Kidney (tissue), 14 donors: Measurements from ENCODE around the gene GAMT. TPM values are rescaled to one million over a fixed set of nuclear protein-coding genes. Genes with fewer than 3 reads are reported as not detected.

Experiments used
- DNase-seq, 5 donors: peaks; one replicate each; pipeline ENCODE4 v3.0.0-alpha.2; 2013 to 2020
- FAIRE-seq: peaks from 2 replicates; lab custom pipeline; 2012; peaks lifted over from hg19 to GRCh38; lab: Jason Lieb, UNC
- H3K27ac ChIP-seq, 2 donors: one replicate each; pipeline ENCODE4 v1.7.0; 2013; ENCODE audit warnings: low read depth in 2 of 2, low read length in 2 of 2, inconsistent platforms in 1 of 2
- H3K27me3 ChIP-seq: one replicate; pipeline ENCODE4 v1.7.1; 2013; ENCODE audit warnings: low read length, inconsistent platforms; ENCODE audit not compliant: control insufficient read depth, insufficient read depth
- H3K36me3 ChIP-seq, 3 donors: one replicate each; pipeline versions ENCODE4 v1.7.0 to v1.7.1; 2013; ENCODE audit warnings: low read length in 3 of 3, control low read depth in 1 of 3, inconsistent platforms in 1 of 3; ENCODE audit not compliant: insufficient read depth in 3 of 3, control insufficient read depth in 2 of 3
- H3K4me1 ChIP-seq, 3 donors: one replicate each; pipeline versions ENCODE4 v1.7.0 to v1.7.1; 2013; ENCODE audit warnings: low read length in 3 of 3, inconsistent platforms in 1 of 3, low read depth in 1 of 3; ENCODE audit not compliant: control insufficient read depth in 2 of 3, insufficient read depth in 2 of 3
- H3K4me3 ChIP-seq, 3 donors: one replicate each; pipeline versions ENCODE4 v1.7.0 to v1.8.1; 2013; ENCODE audit warnings: low read length in 3 of 3, control low read depth in 1 of 3, inconsistent platforms in 1 of 3
- H3K9ac ChIP-seq, 3 donors: one replicate each; pipeline versions ENCODE4 v1.7.0 to v1.7.1; 2013; ENCODE audit warnings: low read length in 3 of 3, control low read depth in 1 of 3, inconsistent platforms in 1 of 3
- H3K9me3 ChIP-seq, 3 donors: one replicate each; pipeline versions ENCODE4 v1.7.0 to v1.7.1; 2013; ENCODE audit warnings: low read length in 3 of 3, control low read depth in 1 of 3, inconsistent platforms in 1 of 3; ENCODE audit not compliant: control insufficient read depth in 2 of 3, insufficient read depth in 1 of 3
- intact Hi-C: fragments of 100-400 bp; cut with DNase I; formaldehyde crosslinking; loops from one replicate; pipeline ENCODE4 v1.11.1; 2022
- polyA plus RNA-seq: library from polyadenylated mRNA; stranded (reverse); fragments of 350-450 nt; fragmentation: Illumina TruSeq; extraction: RNeasy Lipid Tissue Mini Kit (QIAGEN cat#74804); gene quantifications from one replicate; pipeline ENCODE4 v1.2.3, GENCODE V29; 2014; ENCODE audit warnings: low read depth, low replicate concordance; ENCODE audit not compliant: insufficient read depth
- total RNA-seq: library from RNA; stranded (reverse); fragmentation: NEBNext Ultra II Directional; extraction: Animal tissue kit (Norgen Biotek cat#: 25700); gene quantifications from one replicate; pipeline ENCODE4 v1.2.1, GENCODE V29; 2021
- TF ChIP-seq, protein P1 (sequence below): IDR thresholded peaks from 3 replicates; pipeline ENCODE4 v1.5.1; 2012; ENCODE audit warnings: mild to moderate bottlenecking, moderate library complexity, borderline replicate concordance; ENCODE audit not compliant: insufficient read depth; ENCODE audit errors: extremely low read depth
- donor health status: control.
- donor health status: control.
- donor health status: control.
- donor health status: control.
- donor health status: control.
- donor health status: DM: yes; HTN: yes; CAD: no.
- donor health status: Normal renal cell carcinoma (clear cell type).

Gene GAMT
- total and polyA plus RNA-seq, 2 donors from 2014 or later = 16.3 to 209 TPM

DNA sequence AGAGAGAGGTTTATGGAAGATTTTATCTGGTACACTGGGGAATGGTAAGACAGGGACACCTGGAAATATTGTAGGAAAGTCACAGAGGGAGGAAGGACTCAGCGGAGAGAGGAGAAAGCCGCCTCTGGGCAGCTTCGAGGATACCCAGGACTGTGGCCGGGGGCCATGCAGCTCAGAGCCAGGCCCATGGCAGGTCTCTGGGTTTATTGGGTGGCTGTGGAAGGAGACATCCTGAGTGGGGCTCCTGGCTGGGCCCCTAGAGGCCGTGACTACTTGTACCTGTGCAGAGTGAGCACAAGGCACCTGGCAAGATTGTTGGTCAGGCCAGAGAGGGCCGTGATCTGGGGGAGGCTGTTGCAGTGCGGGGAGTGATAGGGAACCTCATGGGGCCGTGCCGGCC lies 9.4 kb upstream of the GAMT start:
- peaks cover 0 to 62% (median 40%) of the 10 kb centered on the region in 3 donors for H3K4me1 ChIP-seq
- TF ChIP-seq, protein P1, sequence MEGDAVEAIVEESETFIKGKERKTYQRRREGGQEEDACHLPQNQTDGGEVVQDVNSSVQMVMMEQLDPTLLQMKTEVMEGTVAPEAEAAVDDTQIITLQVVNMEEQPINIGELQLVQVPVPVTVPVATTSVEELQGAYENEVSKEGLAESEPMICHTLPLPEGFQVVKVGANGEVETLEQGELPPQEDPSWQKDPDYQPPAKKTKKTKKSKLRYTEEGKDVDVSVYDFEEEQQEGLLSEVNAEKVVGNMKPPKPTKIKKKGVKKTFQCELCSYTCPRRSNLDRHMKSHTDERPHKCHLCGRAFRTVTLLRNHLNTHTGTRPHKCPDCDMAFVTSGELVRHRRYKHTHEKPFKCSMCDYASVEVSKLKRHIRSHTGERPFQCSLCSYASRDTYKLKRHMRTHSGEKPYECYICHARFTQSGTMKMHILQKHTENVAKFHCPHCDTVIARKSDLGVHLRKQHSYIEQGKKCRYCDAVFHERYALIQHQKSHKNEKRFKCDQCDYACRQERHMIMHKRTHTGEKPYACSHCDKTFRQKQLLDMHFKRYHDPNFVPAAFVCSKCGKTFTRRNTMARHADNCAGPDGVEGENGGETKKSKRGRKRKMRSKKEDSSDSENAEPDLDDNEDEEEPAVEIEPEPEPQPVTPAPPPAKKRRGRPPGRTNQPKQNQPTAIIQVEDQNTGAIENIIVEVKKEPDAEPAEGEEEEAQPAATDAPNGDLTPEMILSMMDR = no peak
- intact Hi-C loops = no loop called here
- FAIRE-seq (no peak), DNase-seq (no peak)
- H3K9me3 ChIP-seq = no peaks in the 10 kb centered on the region
- H3K4me3 ChIP-seq = peak overlapping the region in 1 of 3 donors; percentile 79
- H3K36me3 ChIP-seq = no peaks in the 10 kb centered on the region
- no peaks in the 10 kb centered on the region for H3K27me3 ChIP-seq
- H3K27ac ChIP-seq = peak overlapping the region; percentile 1 to 60
- peak overlapping the region in 1 of 3 donors; percentile 61 for H3K9ac ChIP-seq

DNA sequence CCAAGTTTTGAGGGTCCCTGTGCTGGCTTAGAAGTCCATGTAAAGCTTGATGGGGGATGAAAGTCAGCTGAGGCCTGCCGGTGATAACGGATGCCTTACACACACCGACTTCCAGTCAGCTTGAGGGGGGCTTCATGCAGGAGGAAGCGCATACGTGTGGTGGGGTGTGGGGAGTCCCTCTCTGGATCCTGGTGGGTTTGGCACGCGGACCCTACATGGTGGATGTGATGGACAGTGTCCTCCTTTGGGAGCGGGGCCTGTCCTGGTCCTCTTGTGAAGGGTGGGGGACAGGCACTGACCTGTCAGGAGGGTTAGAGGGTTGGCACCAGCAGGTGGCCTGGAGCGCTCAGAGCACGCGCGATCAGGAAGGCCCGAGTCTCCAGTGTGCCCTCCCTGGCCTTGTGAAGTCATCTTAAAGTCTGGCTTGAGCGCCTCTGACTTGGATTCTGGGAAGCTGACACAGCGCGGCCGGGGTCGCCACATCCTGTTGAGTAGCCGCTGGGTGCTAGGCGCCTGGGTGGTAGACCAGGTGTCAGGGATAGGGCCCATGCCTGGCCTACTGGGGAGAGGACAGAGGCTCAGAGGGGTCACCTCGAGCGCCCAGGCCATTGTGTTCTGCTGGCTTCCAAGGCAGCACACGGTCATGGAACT lies 8.9 kb upstream of the GAMT start:
- peaks cover 0 to 57% (median 36%) of the 10 kb centered on the region in 3 donors for H3K4me1 ChIP-seq
- H3K9me3 ChIP-seq = no peaks in the 10 kb centered on the region
- no peaks in the 10 kb centered on the region for H3K36me3 ChIP-seq
- peak overlapping the region in 1 of 3 donors; percentile 78 for H3K9ac ChIP-seq
- H3K27me3 ChIP-seq = no peaks in the 10 kb centered on the region
- TF ChIP-seq, protein P1 = no peak
- peak overlapping the region in 2 of 3 donors; percentile 47 to 79 for H3K4me3 ChIP-seq
- intact Hi-C loops = no loop called here
- DNase-seq (peak in 2 of 5 donors; percentile 39 to 61), FAIRE-seq (no peak)
- peak overlapping the region; percentile 1 to 60 for H3K27ac ChIP-seq

- Histone ChIP-seq H3K4me3 (peak overlapping the region; percentile 47 to 79 (median 51)), H3K27ac (peak overlapping the region; percentile 8 to 80), H3K4me1 (peaks cover 0 to 51% (median 31%) of the 10 kb centered on the region in 3 donors), H3K9ac (peak overlapping the region in 2 of 3 donors; percentile 61 to 78), H3K27me3 (no peaks in the 10 kb centered on the region), H3K36me3 (no peaks in the 10 kb centered on the region), H3K9me3 (no peaks in the 10 kb centered on the region)
- TF ChIP-seq, protein P1 = no peak
- DNase-seq = peak in 1 of 5 donors; percentile 80
- no peak for FAIRE-seq
- intact Hi-C loops = no loop called here
These were observed 8.1 kb upstream of the GAMT start for GRCh38 chr19:1409204-1410005.
